ENCODE data around the gene ADCY2. TPM values are rescaled to one million over a fixed set of nuclear protein-coding genes. Genes with fewer than 3 reads are reported as not detected.
A peak's percentile ranks its signal among the peaks of the same experiment; 100 is the strongest.

Gene ADCY2
- total and polyA plus RNA-seq, 2 of the 13 experiments (the other 11 are each of a cell fraction or from before 2014, with no cell fraction given), result not detected

DNA sequence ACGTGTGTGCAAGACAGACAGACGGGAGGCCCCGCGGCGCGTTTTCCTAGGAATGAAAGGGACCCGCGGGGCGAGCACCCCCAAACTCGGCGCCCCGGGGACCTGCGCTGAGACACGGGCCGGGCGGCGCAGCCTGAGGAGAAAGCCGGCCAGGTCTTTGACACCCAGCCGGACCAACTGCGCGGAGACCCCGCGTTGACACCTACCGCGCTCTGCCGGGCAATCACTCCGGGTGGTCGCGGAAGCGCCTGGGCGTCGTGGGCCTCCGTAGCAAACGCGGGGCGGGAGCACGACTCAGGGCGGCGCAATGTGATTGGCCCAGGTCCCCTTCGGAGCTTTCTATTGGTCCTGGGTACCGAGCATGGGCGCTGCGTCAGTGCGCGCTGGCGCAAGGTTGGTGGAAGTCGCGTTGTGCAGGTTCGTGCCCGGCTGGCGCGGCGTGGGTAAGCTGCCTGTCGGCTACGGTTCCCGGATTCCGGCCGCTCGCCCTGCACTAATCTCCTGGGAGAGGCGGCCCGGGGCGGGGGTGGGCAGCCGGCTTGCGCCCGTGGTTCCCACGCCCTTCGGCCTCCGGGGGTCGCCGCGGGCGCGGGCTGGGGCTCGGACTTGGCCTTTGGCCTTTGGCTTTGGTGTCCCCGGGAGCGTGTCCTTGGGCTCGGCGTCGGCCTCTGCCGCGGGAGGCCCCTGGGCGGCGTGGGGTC is 473.0 kb downstream of the ADCY2 start, which contains the start of the genes FASTKD3 and MTRR (continued):
- 0 out of 2 replicates have a peak, but pooled peaks have one; percentile 49 for TF ChIP-seq ZNF235 (CRISPR knock-in tag; IDR thresholded peaks at IDR 0.05; ENCODE audit: borderline replicate concordance)
- TF ChIP-seq HNRNPUL1 (IDR thresholded peaks at IDR 0.05; ENCODE audit: low read depth, low read length), result peak; percentile 65; the same call in 1 of the 2 replicates
- TF ChIP-seq NFAT5 (CRISPR knock-in tag; IDR thresholded peaks at IDR 0.05), result no peak
- TF ChIP-seq, protein P1, sequence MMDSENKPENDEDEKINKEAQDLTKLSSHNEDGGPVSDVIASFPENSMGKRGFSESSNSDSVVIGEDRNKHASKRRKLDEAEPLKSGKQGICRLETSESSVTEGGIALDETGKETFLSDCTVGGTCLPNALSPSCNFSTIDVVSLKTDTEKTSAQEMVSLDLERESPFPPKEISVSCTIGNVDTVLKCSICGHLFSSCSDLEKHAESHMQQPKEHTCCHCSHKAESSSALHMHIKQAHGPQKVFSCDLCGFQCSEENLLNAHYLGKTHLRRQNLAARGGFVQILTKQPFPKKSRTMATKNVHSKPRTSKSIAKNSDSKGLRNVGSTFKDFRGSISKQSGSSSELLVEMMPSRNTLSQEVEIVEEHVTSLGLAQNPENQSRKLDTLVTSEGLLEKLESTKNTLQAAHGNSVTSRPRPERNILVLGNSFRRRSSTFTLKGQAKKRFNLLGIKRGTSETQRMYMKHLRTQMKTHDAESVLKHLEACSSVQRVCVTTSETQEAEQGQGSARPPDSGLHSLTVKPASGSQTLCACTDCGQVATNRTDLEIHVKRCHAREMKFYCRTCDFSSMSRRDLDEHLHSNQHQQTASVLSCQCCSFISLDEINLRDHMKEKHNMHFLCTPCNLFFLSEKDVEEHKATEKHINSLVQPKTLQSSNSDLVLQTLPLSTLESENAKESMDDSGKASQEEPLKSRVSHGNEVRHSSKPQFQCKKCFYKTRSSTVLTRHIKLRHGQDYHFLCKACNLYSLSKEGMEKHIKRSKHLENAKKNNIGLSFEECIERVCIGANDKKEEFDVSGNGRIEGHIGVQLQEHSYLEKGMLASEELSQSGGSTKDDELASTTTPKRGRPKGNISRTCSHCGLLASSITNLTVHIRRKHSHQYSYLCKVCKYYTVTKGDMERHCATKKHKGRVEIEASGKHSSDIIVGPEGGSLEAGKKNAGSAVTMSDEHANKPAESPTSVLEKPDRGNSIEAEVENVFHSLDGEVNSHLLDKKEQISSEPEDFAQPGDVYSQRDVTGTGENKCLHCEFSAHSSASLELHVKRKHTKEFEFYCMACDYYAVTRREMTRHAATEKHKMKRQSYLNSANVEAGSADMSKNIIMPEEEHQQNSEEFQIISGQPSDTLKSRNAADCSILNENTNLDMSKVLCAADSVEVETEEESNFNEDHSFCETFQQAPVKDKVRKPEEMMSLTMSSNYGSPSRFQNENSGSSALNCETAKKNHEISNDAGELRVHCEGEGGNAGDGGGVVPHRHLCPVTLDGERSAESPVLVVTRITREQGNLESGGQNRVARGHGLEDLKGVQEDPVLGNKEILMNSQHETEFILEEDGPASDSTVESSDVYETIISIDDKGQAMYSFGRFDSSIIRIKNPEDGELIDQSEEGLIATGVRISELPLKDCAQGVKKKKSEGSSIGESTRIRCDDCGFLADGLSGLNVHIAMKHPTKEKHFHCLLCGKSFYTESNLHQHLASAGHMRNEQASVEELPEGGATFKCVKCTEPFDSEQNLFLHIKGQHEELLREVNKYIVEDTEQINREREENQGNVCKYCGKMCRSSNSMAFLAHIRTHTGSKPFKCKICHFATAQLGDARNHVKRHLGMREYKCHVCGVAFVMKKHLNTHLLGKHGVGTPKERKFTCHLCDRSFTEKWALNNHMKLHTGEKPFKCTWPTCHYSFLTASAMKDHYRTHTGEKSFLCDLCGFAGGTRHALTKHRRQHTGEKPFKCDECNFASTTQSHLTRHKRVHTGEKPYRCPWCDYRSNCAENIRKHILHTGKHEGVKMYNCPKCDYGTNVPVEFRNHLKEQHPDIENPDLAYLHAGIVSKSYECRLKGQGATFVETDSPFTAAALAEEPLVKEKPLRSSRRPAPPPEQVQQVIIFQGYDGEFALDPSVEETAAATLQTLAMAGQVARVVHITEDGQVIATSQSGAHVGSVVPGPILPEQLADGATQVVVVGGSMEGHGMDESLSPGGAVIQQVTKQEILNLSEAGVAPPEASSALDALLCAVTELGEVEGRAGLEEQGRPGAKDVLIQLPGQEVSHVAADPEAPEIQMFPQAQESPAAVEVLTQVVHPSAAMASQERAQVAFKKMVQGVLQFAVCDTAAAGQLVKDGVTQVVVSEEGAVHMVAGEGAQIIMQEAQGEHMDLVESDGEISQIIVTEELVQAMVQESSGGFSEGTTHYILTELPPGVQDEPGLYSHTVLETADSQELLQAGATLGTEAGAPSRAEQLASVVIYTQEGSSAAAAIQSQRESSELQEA (CRISPR knock-in tag; IDR thresholded peaks at IDR 0.05; ENCODE audit: not compliant biosample characterization), result peak; percentile 92
- TF ChIP-seq E2F2 (CRISPR knock-in tag; IDR thresholded peaks at IDR 0.05; ENCODE audit: borderline replicate concordance), result 0 out of 2 replicates have a peak, but pooled peaks have one; percentile 54
- TF ChIP-seq, protein P2, sequence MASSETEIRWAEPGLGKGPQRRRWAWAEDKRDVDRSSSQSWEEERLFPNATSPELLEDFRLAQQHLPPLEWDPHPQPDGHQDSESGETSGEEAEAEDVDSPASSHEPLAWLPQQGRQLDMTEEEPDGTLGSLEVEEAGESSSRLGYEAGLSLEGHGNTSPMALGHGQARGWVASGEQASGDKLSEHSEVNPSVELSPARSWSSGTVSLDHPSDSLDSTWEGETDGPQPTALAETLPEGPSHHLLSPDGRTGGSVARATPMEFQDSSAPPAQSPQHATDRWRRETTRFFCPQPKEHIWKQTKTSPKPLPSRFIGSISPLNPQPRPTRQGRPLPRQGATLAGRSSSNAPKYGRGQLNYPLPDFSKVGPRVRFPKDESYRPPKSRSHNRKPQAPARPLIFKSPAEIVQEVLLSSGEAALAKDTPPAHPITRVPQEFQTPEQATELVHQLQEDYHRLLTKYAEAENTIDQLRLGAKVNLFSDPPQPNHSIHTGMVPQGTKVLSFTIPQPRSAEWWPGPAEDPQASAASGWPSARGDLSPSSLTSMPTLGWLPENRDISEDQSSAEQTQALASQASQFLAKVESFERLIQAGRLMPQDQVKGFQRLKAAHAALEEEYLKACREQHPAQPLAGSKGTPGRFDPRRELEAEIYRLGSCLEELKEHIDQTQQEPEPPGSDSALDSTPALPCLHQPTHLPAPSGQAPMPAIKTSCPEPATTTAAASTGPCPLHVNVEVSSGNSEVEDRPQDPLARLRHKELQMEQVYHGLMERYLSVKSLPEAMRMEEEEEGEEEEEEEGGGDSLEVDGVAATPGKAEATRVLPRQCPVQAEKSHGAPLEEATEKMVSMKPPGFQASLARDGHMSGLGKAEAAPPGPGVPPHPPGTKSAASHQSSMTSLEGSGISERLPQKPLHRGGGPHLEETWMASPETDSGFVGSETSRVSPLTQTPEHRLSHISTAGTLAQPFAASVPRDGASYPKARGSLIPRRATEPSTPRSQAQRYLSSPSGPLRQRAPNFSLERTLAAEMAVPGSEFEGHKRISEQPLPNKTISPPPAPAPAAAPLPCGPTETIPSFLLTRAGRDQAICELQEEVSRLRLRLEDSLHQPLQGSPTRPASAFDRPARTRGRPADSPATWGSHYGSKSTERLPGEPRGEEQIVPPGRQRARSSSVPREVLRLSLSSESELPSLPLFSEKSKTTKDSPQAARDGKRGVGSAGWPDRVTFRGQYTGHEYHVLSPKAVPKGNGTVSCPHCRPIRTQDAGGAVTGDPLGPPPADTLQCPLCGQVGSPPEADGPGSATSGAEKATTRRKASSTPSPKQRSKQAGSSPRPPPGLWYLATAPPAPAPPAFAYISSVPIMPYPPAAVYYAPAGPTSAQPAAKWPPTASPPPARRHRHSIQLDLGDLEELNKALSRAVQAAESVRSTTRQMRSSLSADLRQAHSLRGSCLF (CRISPR knock-in tag; IDR thresholded peaks at IDR 0.05; ENCODE audit: borderline replicate concordance), result no peak
